ENCODE data around the gene C1QL1.

The C1QL1 gene

DNA sequence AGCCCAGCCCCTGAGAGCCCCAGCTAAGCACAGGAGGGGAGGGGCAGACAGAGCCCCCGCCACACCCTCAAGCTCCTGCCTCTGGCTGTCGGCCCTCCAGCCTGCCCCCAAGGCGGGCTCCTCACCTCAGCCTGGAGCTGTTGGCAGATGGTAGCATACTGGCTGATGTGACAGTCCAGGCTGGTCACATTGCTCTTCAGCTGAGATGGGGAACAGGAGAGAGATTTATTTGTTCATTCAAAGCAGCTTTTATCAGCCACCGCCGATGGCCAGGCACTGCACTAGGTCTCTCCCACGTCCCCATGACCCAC is 35.4 kb downstream of the C1QL1 start:
- H4K20me1 ChIP-seq (ENCODE audit: insufficient read depth, low read length) = peaks cover 67% of the 10 kb centered on the region
- no peak overlapping the region for H3K27ac ChIP-seq (ENCODE audit: low read length)
- no peaks in the 10 kb centered on the region for H3K9me3 ChIP-seq (ENCODE audit: insufficient read depth, low read length, severe bottlenecking)
- TF ChIP-seq, protein P1, sequence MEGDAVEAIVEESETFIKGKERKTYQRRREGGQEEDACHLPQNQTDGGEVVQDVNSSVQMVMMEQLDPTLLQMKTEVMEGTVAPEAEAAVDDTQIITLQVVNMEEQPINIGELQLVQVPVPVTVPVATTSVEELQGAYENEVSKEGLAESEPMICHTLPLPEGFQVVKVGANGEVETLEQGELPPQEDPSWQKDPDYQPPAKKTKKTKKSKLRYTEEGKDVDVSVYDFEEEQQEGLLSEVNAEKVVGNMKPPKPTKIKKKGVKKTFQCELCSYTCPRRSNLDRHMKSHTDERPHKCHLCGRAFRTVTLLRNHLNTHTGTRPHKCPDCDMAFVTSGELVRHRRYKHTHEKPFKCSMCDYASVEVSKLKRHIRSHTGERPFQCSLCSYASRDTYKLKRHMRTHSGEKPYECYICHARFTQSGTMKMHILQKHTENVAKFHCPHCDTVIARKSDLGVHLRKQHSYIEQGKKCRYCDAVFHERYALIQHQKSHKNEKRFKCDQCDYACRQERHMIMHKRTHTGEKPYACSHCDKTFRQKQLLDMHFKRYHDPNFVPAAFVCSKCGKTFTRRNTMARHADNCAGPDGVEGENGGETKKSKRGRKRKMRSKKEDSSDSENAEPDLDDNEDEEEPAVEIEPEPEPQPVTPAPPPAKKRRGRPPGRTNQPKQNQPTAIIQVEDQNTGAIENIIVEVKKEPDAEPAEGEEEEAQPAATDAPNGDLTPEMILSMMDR (IDR thresholded peaks at IDR 0.05; ENCODE audit: borderline replicate concordance, extremely low read depth, low read length, poor library complexity, severe bottlenecking) = no peak
- no peak for TF ChIP-seq EZH2 (IDR thresholded peaks at IDR 0.05; ENCODE audit: borderline replicate concordance, low read depth, low read length, severe bottlenecking)
- H3K36me3 ChIP-seq (ENCODE audit: insufficient read depth, low read length) = peaks cover 97% of the 10 kb centered on the region
- no peak overlapping the region for H3K9ac ChIP-seq (ENCODE audit: low read depth, low read length)
- H3K79me2 ChIP-seq (ENCODE audit: insufficient read depth, low read length) = peaks cover 33% of the 10 kb centered on the region
- H3K4me3 ChIP-seq (ENCODE audit: low read depth in 1 of 2, low read length in 2 of 2) = no peak overlapping the region
- DNase-seq (no peak), ATAC-seq (ENCODE audit: insufficient read depth, low read depth) (no peak)
- H3K27me3 ChIP-seq (ENCODE audit: insufficient read depth, low read length, poor library complexity) = no peaks in the 10 kb centered on the region
- H3K4me1 ChIP-seq (ENCODE audit: insufficient read depth, low read length) = no peaks in the 10 kb centered on the region
- no peak overlapping the region for H2AFZ ChIP-seq (ENCODE audit: low read depth, low read length)
- H3K4me2 ChIP-seq (ENCODE audit: insufficient read depth, low read length) = no peak overlapping the region

DNA sequence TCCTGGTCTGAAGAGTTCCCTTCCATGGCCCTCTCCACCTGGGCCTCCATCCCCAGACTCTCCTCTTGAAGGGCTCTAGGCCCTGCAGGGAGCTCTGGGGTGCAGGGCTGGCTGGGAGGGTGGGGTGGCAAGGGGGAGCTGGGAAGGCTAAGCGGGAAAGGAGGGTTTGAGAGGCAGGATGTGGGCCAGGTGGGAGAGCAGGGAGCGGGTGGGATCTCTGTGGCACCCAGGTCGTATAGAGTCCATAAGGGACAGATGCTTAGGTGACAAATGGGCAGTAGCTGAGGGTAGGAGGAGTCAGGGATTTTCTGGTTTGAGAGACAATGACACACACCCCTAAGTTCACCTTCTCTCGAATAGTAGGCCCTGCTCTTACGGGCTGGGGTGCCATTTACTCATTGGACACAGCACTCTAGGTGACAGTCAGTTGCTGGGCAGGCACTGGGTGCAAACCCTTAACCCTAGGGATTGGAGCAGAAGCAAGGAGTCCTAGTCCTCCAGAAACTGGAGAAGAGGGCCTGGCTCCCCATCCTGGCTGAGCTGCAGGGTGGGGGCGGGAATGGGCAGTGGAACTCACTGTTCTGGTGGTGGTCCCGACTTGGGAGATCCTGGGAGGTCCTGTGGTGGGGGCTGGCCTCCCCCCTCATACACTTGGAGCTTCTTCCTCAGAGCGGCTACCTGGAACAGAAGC is 35.9 kb downstream of the C1QL1 start:
- Histone ChIP-seq H2AFZ (ENCODE audit: low read depth, low read length) (no peak overlapping the region), H3K36me3 (ENCODE audit: insufficient read depth, low read length) (peaks cover 97% of the 10 kb centered on the region), H3K27ac (ENCODE audit: low read length) (no peak overlapping the region), H3K4me2 (ENCODE audit: insufficient read depth, low read length) (no peak overlapping the region), H3K27me3 (ENCODE audit: insufficient read depth, low read length, poor library complexity) (no peaks in the 10 kb centered on the region), H3K9ac (ENCODE audit: low read depth, low read length) (no peak overlapping the region), H4K20me1 (ENCODE audit: insufficient read depth, low read length) (peaks cover 72% of the 10 kb centered on the region), H3K4me1 (ENCODE audit: insufficient read depth, low read length) (no peaks in the 10 kb centered on the region), H3K9me3 (ENCODE audit: insufficient read depth, low read length, severe bottlenecking) (no peaks in the 10 kb centered on the region), H3K79me2 (ENCODE audit: insufficient read depth, low read length) (peaks cover 28% of the 10 kb centered on the region), H3K4me3 (ENCODE audit: low read depth in 1 of 2, low read length in 2 of 2) (no peak overlapping the region)
- DNase-seq (no peak), ATAC-seq (ENCODE audit: insufficient read depth, low read depth) (no peak)
- TF ChIP-seq, protein P1 (IDR thresholded peaks at IDR 0.05; ENCODE audit: borderline replicate concordance, extremely low read depth, low read length, poor library complexity, severe bottlenecking) = no peak
- TF ChIP-seq EZH2 (IDR thresholded peaks at IDR 0.05; ENCODE audit: borderline replicate concordance, low read depth, low read length, severe bottlenecking) = no peak

DNA sequence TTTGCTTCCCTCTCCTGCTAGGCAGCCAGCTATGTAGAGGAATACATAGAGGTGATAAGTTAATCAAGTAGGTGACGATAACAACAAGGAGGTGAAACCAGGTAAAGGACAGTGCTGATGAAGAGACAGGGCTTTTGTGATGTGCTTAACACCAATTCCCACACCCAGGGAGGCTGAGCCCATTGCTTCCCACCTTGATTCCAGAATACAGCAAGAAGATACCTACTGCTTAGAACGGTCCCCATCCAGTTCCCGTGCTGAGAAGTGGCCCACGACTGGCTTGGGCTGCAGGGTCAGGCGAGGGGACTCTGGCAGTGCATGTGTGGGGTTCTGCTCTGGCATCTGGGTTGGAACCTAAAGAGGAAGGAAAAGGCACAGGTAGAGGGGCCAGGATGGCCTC is 36.7 kb downstream of the C1QL1 start:
- peaks cover 78% of the 10 kb centered on the region for H4K20me1 ChIP-seq (ENCODE audit: insufficient read depth, low read length)
- no peak for DNase-seq
- no peak for ATAC-seq (ENCODE audit: insufficient read depth, low read depth)
- H3K4me2 ChIP-seq (ENCODE audit: insufficient read depth, low read length) = no peak overlapping the region
- H3K27me3 ChIP-seq (ENCODE audit: insufficient read depth, low read length, poor library complexity) = no peaks in the 10 kb centered on the region
- peaks cover 22% of the 10 kb centered on the region for H3K79me2 ChIP-seq (ENCODE audit: insufficient read depth, low read length)
- H3K4me1 ChIP-seq (ENCODE audit: insufficient read depth, low read length) = no peaks in the 10 kb centered on the region
- no peak overlapping the region for H2AFZ ChIP-seq (ENCODE audit: low read depth, low read length)
- peaks cover 100% of the 10 kb centered on the region for H3K36me3 ChIP-seq (ENCODE audit: insufficient read depth, low read length)
- no peaks in the 10 kb centered on the region for H3K9me3 ChIP-seq (ENCODE audit: insufficient read depth, low read length, severe bottlenecking)
- no peak overlapping the region for H3K27ac ChIP-seq (ENCODE audit: low read length)
- TF ChIP-seq EZH2 (IDR thresholded peaks at IDR 0.05; ENCODE audit: borderline replicate concordance, low read depth, low read length, severe bottlenecking) = no peak
- TF ChIP-seq, protein P1 (IDR thresholded peaks at IDR 0.05; ENCODE audit: borderline replicate concordance, extremely low read depth, low read length, poor library complexity, severe bottlenecking) = no peak
- no peak overlapping the region for H3K9ac ChIP-seq (ENCODE audit: low read depth, low read length)
- H3K4me3 ChIP-seq (ENCODE audit: low read depth in 1 of 2, low read length in 2 of 2) = no peak overlapping the region
